ENCODE results near the gene GBX2. TPM values are rescaled to one million over a fixed set of nuclear protein-coding genes. Genes with fewer than 3 reads are reported as not detected.

Gene GBX2
- total and polyA plus RNA-seq, 10 of the 15 experiments (the other 5 are each of a cell fraction or from before 2014, with no cell fraction given), result not detected

DNA sequence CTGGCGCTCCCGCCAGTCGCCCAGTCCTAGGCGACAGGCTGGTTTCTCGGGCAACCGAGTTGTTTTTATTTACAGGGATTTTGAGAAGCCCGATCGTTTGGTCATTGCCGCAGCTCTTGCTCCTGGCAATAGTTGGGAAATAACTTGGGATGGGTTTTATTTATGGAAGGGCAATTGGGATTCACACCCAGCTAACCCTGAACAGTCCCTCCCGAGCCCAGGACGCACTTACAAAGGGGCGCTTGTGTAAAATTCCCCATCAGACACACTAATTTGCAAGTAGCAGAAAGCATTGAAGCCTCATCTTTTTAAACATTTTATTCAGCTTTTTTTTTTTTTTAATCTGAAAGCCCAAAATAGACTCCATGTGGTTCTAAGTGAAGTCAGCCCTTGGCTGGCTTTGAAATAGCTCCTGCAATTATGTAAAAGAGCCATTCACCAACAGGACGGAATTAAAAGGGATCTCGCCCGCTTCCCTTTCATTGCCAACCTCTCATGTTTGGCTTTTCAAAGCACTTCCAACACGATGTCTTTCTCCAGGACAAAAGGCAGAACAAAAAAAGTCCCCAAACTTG is 3.6 kb upstream of the GBX2 start (continued):
- TF ChIP-seq, protein P1, sequence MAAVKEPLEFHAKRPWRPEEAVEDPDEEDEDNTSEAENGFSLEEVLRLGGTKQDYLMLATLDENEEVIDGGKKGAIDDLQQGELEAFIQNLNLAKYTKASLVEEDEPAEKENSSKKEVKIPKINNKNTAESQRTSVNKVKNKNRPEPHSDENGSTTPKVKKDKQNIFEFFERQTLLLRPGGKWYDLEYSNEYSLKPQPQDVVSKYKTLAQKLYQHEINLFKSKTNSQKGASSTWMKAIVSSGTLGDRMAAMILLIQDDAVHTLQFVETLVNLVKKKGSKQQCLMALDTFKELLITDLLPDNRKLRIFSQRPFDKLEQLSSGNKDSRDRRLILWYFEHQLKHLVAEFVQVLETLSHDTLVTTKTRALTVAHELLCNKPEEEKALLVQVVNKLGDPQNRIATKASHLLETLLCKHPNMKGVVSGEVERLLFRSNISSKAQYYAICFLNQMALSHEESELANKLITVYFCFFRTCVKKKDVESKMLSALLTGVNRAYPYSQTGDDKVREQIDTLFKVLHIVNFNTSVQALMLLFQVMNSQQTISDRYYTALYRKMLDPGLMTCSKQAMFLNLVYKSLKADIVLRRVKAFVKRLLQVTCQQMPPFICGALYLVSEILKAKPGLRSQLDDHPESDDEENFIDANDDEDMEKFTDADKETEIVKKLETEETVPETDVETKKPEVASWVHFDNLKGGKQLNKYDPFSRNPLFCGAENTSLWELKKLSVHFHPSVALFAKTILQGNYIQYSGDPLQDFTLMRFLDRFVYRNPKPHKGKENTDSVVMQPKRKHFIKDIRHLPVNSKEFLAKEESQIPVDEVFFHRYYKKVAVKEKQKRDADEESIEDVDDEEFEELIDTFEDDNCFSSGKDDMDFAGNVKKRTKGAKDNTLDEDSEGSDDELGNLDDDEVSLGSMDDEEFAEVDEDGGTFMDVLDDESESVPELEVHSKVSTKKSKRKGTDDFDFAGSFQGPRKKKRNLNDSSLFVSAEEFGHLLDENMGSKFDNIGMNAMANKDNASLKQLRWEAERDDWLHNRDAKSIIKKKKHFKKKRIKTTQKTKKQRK (IDR thresholded peaks at IDR 0.05; ENCODE audit: low read depth, low read length), result no peak
- no peak for TF ChIP-seq HDAC6 (IDR thresholded peaks at IDR 0.05; ENCODE audit: unreplicated experiment)
- TF ChIP-seq, protein P2, sequence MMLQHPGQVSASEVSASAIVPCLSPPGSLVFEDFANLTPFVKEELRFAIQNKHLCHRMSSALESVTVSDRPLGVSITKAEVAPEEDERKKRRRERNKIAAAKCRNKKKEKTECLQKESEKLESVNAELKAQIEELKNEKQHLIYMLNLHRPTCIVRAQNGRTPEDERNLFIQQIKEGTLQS (IDR thresholded peaks at IDR 0.05; ENCODE audit: borderline replicate concordance, extremely low read depth, low read depth, low read length), result no peak
- TF ChIP-seq POLR2AphosphoS2 (IDR thresholded peaks at IDR 0.05; ENCODE audit: low read depth, low read length), result no peak

DNA sequence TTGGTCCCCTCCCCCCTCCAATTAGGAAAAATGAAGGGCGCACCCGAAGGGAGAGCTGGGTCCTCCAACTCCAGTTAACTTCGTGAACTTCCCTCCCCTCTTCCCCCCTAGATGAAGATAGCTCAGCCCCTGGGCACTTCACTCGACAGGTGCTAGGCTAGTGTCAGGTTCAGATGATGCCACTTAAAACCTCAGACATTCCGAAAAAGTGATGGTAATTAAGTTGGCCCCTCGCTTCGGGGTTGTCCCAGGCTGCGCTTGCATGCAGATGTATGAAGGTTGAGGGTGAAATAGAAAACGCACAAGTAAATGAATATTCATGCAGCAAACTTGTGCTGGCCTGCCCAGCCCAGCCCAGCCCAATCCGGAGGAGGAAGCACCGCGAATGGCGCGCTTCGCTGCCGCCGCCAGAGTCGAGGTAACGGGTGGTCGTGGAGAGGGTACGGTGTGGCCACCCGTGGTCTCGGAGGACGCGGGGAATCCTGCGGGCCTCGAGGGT is 3.0 kb upstream of the GBX2 start:
- 13% methylated on average over 27 of the region's 27 CpGs for WGBS (ENCODE audit: insufficient coverage, insufficient replicate concordance, low lambda C conversion rate, missing lambda C conversion rate)
- no TSS peak for BruUV-seq (replicated peaks)
- no peaks in the 10 kb centered on the region for H3K36me3 ChIP-seq (ENCODE audit: control insufficient read depth in 2 of 2, insufficient read depth in 2 of 2, low read length in 1 of 2)
- DNase-seq (ENCODE audit: low read depth, low spot score) (no peak), ATAC-seq (no peak), FAIRE-seq (no peak)
- H3K9ac ChIP-seq (ENCODE audit: control insufficient read depth, insufficient read depth, low read length), result no peak overlapping the region
- H3K27me3 ChIP-seq (replicated peaks in 1 of 2; ENCODE audit: control insufficient read depth in 2 of 2, insufficient read depth in 2 of 2, low read length in 1 of 2), result peaks cover 4 to 12% of the 10 kb centered on the region in 2 experiments
- ChIA-PET RAD21 (ENCODE audit: unreplicated experiment) (no interaction called here), POLR2A (no interaction called here), CTCF (interaction anchor here (0.6 to 2.4 kb wide), 3 partner anchors 10 to 392 kb away, joined by 3 to 13 read pairs (median 4); no protein-coding TSS in a partner anchor), SMC1A (ENCODE audit: uncharacterized antibody, unreplicated experiment) (no interaction called here)
- no peaks in the 10 kb centered on the region for H4K20me1 ChIP-seq (ENCODE audit: control insufficient read depth, insufficient read depth)
- intact Hi-C loops (cut with micrococcal nuclease; ENCODE audit: unreplicated experiment), result no loop called here
- no peak overlapping the region for H3K4me3 ChIP-seq
- in situ Hi-C loops (cut with MboI), result no loop called here
- no peak overlapping the region for H2AFZ ChIP-seq (ENCODE audit: control insufficient read depth, low read depth, low read length)
- no peak overlapping the region for H3K4me2 ChIP-seq (ENCODE audit: control insufficient read depth, insufficient read depth)
- peaks cover 2% of the 10 kb centered on the region; the same call in 2 of the 3 replicates for H3K9me3 ChIP-seq (replicated peaks; ENCODE audit: control insufficient read depth, insufficient read depth, low read length)
- no peaks in the 10 kb centered on the region for H3K79me2 ChIP-seq (ENCODE audit: control insufficient read depth, insufficient read depth, low read length)
- no peak overlapping the region for H3K27ac ChIP-seq (ENCODE audit: control insufficient read depth, insufficient read depth)
- H3K4me1 ChIP-seq (ENCODE audit: control insufficient read depth, insufficient read depth, low read length), result no peaks in the 10 kb centered on the region
- TF ChIP-seq MYC (IDR thresholded peaks at IDR 0.05; ENCODE audit: insufficient read depth, insufficient read length, insufficient replicate concordance, low read length, severe bottlenecking) (no peak), POLR2AphosphoS2 (IDR thresholded peaks at IDR 0.05; ENCODE audit: low read depth, low read length) (no peak), ZNF274 (IDR thresholded peaks at IDR 0.05; ENCODE audit: insufficient read depth, insufficient read length) (no peak), FOXK2 (IDR thresholded peaks at IDR 0.05) (no peak), RUNX3 (IDR thresholded peaks at IDR 0.05; ENCODE audit: low read length) (no peak), CHD1 (IDR thresholded peaks at IDR 0.05; ENCODE audit: low read depth, low read length) (no peak)
- TF ChIP-seq, protein P3, sequence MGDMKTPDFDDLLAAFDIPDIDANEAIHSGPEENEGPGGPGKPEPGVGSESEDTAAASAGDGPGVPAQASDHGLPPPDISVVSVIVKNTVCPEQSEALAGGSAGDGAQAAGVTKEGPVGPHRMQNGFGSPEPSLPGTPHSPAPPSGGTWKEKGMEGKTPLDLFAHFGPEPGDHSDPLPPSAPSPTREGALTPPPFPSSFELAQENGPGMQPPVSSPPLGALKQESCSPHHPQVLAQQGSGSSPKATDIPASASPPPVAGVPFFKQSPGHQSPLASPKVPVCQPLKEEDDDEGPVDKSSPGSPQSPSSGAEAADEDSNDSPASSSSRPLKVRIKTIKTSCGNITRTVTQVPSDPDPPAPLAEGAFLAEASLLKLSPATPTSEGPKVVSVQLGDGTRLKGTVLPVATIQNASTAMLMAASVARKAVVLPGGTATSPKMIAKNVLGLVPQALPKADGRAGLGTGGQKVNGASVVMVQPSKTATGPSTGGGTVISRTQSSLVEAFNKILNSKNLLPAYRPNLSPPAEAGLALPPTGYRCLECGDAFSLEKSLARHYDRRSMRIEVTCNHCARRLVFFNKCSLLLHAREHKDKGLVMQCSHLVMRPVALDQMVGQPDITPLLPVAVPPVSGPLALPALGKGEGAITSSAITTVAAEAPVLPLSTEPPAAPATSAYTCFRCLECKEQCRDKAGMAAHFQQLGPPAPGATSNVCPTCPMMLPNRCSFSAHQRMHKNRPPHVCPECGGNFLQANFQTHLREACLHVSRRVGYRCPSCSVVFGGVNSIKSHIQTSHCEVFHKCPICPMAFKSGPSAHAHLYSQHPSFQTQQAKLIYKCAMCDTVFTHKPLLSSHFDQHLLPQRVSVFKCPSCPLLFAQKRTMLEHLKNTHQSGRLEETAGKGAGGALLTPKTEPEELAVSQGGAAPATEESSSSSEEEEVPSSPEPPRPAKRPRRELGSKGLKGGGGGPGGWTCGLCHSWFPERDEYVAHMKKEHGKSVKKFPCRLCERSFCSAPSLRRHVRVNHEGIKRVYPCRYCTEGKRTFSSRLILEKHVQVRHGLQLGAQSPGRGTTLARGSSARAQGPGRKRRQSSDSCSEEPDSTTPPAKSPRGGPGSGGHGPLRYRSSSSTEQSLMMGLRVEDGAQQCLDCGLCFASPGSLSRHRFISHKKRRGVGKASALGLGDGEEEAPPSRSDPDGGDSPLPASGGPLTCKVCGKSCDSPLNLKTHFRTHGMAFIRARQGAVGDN (IDR thresholded peaks at IDR 0.05), result no peak
- TF ChIP-seq, protein P4, sequence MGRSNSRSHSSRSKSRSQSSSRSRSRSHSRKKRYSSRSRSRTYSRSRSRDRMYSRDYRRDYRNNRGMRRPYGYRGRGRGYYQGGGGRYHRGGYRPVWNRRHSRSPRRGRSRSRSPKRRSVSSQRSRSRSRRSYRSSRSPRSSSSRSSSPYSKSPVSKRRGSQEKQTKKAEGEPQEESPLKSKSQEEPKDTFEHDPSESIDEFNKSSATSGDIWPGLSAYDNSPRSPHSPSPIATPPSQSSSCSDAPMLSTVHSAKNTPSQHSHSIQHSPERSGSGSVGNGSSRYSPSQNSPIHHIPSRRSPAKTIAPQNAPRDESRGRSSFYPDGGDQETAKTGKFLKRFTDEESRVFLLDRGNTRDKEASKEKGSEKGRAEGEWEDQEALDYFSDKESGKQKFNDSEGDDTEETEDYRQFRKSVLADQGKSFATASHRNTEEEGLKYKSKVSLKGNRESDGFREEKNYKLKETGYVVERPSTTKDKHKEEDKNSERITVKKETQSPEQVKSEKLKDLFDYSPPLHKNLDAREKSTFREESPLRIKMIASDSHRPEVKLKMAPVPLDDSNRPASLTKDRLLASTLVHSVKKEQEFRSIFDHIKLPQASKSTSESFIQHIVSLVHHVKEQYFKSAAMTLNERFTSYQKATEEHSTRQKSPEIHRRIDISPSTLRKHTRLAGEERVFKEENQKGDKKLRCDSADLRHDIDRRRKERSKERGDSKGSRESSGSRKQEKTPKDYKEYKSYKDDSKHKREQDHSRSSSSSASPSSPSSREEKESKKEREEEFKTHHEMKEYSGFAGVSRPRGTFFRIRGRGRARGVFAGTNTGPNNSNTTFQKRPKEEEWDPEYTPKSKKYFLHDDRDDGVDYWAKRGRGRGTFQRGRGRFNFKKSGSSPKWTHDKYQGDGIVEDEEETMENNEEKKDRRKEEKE (IDR thresholded peaks at IDR 0.05), result no peak

Data from GM12878 (cell line).